ENCODE measurements around the gene RPS6KA3. TPM values are rescaled to one million over a fixed set of nuclear protein-coding genes. Genes with fewer than 3 reads are reported as not detected.
"Not testable (repeated sequence)": the region's sequence is repeated elsewhere in the genome, so short reads cannot be mapped to it uniquely, and the experiment has no call there.

The RPS6KA3 gene
- total RNA-seq, 1 donor from 2014 or later, result 33.6 TPM

DNA sequence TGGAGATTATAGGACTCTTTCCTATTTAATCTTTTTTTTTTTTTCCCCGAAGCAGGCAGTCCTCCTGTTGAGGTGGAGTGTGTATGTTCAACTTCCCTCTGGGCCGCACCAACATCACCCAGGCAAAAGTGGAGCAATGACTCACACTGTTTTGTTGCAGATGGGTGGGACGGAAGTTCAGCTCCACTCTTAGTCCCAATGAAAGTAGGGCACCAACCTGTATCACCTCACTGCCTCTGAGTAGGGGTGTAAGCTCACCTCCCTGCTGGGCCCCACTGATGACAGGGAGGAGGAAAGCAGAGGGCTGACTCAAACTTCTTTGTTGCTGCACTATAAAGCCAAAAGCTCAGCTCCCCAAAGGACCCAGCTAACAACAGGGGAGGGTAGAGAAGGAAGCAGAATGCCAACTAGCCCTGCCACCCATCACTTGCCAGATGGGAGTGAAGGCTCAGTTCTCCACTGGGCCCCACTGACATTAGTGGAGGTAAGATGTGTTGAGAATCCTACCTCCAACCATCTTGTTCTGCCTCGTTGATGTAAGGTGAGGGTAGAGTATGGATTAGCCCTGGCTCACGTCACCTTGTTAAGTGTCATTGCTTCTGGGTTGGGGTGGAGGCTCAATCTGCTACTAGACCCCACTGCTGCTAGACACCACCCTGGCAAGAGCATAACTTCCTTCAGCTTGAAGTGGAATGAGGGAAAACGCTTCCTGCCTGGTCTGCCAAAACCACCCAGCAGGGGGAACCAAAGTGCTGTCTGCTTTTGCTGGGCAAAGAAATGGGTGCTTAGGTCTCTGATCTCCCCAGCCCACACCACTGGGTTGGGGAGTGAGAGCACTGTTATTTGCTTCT lies 14.1 kb downstream of the RPS6KA3 start:
- TF ChIP-seq, protein P1, sequence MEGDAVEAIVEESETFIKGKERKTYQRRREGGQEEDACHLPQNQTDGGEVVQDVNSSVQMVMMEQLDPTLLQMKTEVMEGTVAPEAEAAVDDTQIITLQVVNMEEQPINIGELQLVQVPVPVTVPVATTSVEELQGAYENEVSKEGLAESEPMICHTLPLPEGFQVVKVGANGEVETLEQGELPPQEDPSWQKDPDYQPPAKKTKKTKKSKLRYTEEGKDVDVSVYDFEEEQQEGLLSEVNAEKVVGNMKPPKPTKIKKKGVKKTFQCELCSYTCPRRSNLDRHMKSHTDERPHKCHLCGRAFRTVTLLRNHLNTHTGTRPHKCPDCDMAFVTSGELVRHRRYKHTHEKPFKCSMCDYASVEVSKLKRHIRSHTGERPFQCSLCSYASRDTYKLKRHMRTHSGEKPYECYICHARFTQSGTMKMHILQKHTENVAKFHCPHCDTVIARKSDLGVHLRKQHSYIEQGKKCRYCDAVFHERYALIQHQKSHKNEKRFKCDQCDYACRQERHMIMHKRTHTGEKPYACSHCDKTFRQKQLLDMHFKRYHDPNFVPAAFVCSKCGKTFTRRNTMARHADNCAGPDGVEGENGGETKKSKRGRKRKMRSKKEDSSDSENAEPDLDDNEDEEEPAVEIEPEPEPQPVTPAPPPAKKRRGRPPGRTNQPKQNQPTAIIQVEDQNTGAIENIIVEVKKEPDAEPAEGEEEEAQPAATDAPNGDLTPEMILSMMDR (IDR thresholded peaks at IDR 0.05; ENCODE audit: borderline replicate concordance), result peak; percentile 61
- Histone ChIP-seq H3K9me3 (replicated peaks) (no peaks in the 10 kb centered on the region), H3K36me3 (no peaks in the 10 kb centered on the region), H3K27me3 (ENCODE audit: low read depth) (no peaks in the 10 kb centered on the region), H3K4me3 (no peak overlapping the region), H3K27ac (replicated peaks) (no peak overlapping the region), H3K4me1 (peaks cover 8% of the 10 kb centered on the region)
- peak; percentile 45 for DNase-seq
- intact Hi-C loops (cut with micrococcal nuclease), result loop anchor here (5.0 kb wide), 1 partner anchor 190 kb away; no protein-coding TSS in a partner anchor

DNA sequence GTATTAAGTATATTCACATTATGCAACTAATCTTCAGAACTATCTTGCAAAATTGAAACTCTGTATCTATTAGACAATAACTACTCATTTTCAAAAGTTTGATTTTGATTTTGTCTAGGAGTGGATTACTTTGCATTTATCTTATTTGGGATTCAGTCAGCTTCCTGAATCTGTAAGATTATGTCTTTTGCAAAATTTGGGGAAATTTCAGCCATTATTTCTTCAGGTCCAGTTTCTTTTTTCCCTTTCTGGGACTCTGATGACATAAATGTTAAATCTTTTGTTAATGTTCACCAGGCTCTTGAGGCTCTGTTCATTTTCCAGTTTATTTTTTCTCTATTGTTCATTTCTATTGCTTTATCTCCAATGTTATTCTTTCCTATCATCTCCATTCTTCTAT lies 15.0 kb downstream of the RPS6KA3 start:
- Histone ChIP-seq H3K36me3 (no peaks in the 10 kb centered on the region), H3K27me3 (ENCODE audit: low read depth) (no peaks in the 10 kb centered on the region), H3K27ac (replicated peaks) (no peak overlapping the region), H3K4me1 (peaks cover 8% of the 10 kb centered on the region), H3K9me3 (replicated peaks) (no peaks in the 10 kb centered on the region), H3K4me3 (no peak overlapping the region)
- DNase-seq, result no peak
- TF ChIP-seq, protein P1 (IDR thresholded peaks at IDR 0.05; ENCODE audit: borderline replicate concordance), result no peak
- intact Hi-C loops (cut with micrococcal nuclease), result loop anchor here (5.0 kb wide), 1 partner anchor 191 kb away; no protein-coding TSS in a partner anchor

- H3K36me3 ChIP-seq; H3K9me3 ChIP-seq (replicated peaks); H3K27ac ChIP-seq (replicated peaks); H3K4me1 ChIP-seq; H3K27me3 ChIP-seq (ENCODE audit: low read depth); DNase-seq; H3K4me3 ChIP-seq: not testable (repeated sequence)
- intact Hi-C loops (cut with micrococcal nuclease), result loop anchor here (5.0 kb wide), 1 partner anchor 192 kb away; no protein-coding TSS in a partner anchor
These were observed 16.6 kb downstream of the RPS6KA3 start for GRCh38 chrX:20250146-20250545.

GRCh38 chrX:20248592-20249192 lies 18.0 kb downstream of the RPS6KA3 start:
- Histone ChIP-seq H3K27ac (replicated peaks) (no peak overlapping the region), H3K4me1 (peaks cover 9% of the 10 kb centered on the region), H3K27me3 (ENCODE audit: low read depth) (no peaks in the 10 kb centered on the region), H3K36me3 (no peaks in the 10 kb centered on the region), H3K9me3 (replicated peaks) (no peaks in the 10 kb centered on the region), H3K4me3 (no peak overlapping the region)
- TF ChIP-seq, protein P1 (IDR thresholded peaks at IDR 0.05; ENCODE audit: borderline replicate concordance), result no peak
- intact Hi-C loops (cut with micrococcal nuclease), result no loop called here
- no peak for DNase-seq

DNA sequence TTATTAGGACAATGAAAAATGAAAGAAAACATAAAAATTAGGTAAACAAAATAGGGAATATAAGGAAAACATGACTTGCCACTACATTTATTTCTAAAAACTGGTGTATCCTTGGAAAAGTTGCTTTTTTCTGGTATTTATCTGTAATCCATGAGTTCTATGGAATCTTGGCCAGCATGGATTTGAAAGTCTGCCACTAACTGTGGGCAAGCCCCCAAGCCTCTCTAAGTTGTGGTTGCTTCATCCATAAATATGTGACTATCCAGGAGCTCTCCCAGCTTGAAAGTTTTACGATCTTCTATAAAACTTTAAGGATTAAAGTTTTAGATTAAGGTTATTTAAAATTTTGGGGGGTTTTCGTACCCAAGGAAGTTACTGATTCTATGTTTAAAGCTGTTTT lies 21.8 kb downstream of the RPS6KA3 start:
- H3K4me3 ChIP-seq, result no peak overlapping the region
- TF ChIP-seq, protein P1 (IDR thresholded peaks at IDR 0.05; ENCODE audit: borderline replicate concordance), result no peak
- H3K27me3 ChIP-seq (ENCODE audit: low read depth), result no peaks in the 10 kb centered on the region
- H3K27ac ChIP-seq (replicated peaks), result no peak overlapping the region
- no peaks in the 10 kb centered on the region for H3K36me3 ChIP-seq
- peaks cover 4% of the 10 kb centered on the region for H3K4me1 ChIP-seq
- peak; percentile 18 for DNase-seq
- intact Hi-C loops (cut with micrococcal nuclease), result no loop called here
- peaks cover 9% of the 10 kb centered on the region for H3K9me3 ChIP-seq (replicated peaks)

GRCh38 chrX:20240201-20240600 lies 26.5 kb downstream of the RPS6KA3 start:
- Histone ChIP-seq H3K27ac (replicated peaks) (no peak overlapping the region), H3K27me3 (ENCODE audit: low read depth) (no peaks in the 10 kb centered on the region), H3K9me3 (replicated peaks) (peaks cover 16% of the 10 kb centered on the region), H3K4me1 (peaks cover 4% of the 10 kb centered on the region), H3K4me3 (no peak overlapping the region), H3K36me3 (no peaks in the 10 kb centered on the region)
- intact Hi-C loops (cut with micrococcal nuclease), result no loop called here
- no peak for DNase-seq
- TF ChIP-seq, protein P1 (IDR thresholded peaks at IDR 0.05; ENCODE audit: borderline replicate concordance), result no peak
